OCI-M2 (cell line): ENCODE data around the gene TCF7L1.
"Not testable (repeated sequence)": the region's sequence is repeated elsewhere in the genome, so short reads cannot be mapped to it uniquely, and the experiment has no call there.

Source experiments
- DNase-seq: peaks from one replicate; lab custom pipeline; 2025; ENCODE audit not compliant: unreplicated experiment; lab: John Stamatoyannopoulos, UW

Gene TCF7L1

GRCh38 chr2:85312404-85312803 lies 179.2 kb downstream of the TCF7L1 start:
- DNase-seq: no peak

- no peak for DNase-seq
Measured at GRCh38 chr2:85314884-85315242, 181.7 kb downstream of the TCF7L1 start.

GRCh38 chr2:85315921-85316320 lies 182.7 kb downstream of the TCF7L1 start:
- not testable (repeated sequence) for DNase-seq

- DNase-seq: no peak
Measured at GRCh38 chr2:85318222-85319074, 185.3 kb downstream of the TCF7L1 start.

- no peak for DNase-seq
Measured at GRCh38 chr2:85319796-85320195, 186.6 kb downstream of the TCF7L1 start.

- no peak for DNase-seq
Measured at GRCh38 chr2:85323351-85323987, 190.3 kb downstream of the TCF7L1 start.

- not testable (repeated sequence) for DNase-seq
Measured at GRCh38 chr2:85323988-85324367, 190.8 kb downstream of the TCF7L1 start.

- no peak for DNase-seq
Measured at GRCh38 chr2:85324639-85325465, 191.7 kb downstream of the TCF7L1 start.

- DNase-seq: no peak
Measured at GRCh38 chr2:85325466-85325811, 192.2 kb downstream of the TCF7L1 start.

GRCh38 chr2:85326406-85327159 lies 193.4 kb downstream of the TCF7L1 start:
- DNase-seq: no peak

GRCh38 chr2:85327160-85327821 lies 194.1 kb downstream of the TCF7L1 start:
- no peak for DNase-seq

- DNase-seq: peak; percentile 69
Measured at GRCh38 chr2:85327822-85328617, 194.8 kb downstream of the TCF7L1 start, which contains the start of gene TGOLN2. TGOLN2 (minus strand) TSS chr2:85327989; CDS start chr2:85327962, 27 bp downstream.

GRCh38 chr2:85329181-85329651 lies 196.0 kb downstream of the TCF7L1 start:
- DNase-seq: no peak

GRCh38 chr2:85329701-85330100 lies 196.5 kb downstream of the TCF7L1 start:
- not testable (repeated sequence) for DNase-seq

- no peak for DNase-seq
Measured at GRCh38 chr2:85330839-85331636, 197.8 kb downstream of the TCF7L1 start.

- DNase-seq: not testable (repeated sequence)
Measured at GRCh38 chr2:85333877-85334276, 200.7 kb downstream of the TCF7L1 start.

- DNase-seq: no peak
Measured at GRCh38 chr2:85334928-85335327, 201.7 kb downstream of the TCF7L1 start.

- DNase-seq: no peak
Measured at GRCh38 chr2:85340034-85340892, 207.1 kb downstream of the TCF7L1 start.
